Activated B cell treated with CpG ODN at 0.5 μM for 24 hours (primary cell): ENCODE results near the gene RAD18. TPM values are rescaled to one million over a fixed set of nuclear protein-coding genes. Genes with fewer than 3 reads are reported as not detected.

ENCODE experiments used
- ATAC-seq: fragments of 200-7000 bp; cut with Tn5 transposase; one replicate; pipeline ENCODE4 v1.10.0; 2021; ENCODE audit warnings: low read depth, mild to moderate bottlenecking, moderate library complexity
- CTCF ChIA-PET: fragments of 350-600 bp; sonication (Branson Sonifier 250); formaldehyde crosslinking; loops from one replicate; lab custom pipeline; 2021; ENCODE audit warnings: antibody characterized with exemption; lab: Charles Lee
- POLR2A ChIA-PET: fragments of 350-600 bp; sonication (Branson Sonifier 250); formaldehyde crosslinking; loops from one replicate; lab custom pipeline; 2021; ENCODE audit warnings: antibody characterized with exemption; lab: Charles Lee
- DNase-seq: peaks from one replicate; pipeline ENCODE4 v3.0.0; 2022
- H3K27ac Mint-ChIP-seq: one replicate; pipeline ENCODE4 v1.8.0; 2020; ENCODE audit warnings: mixed read lengths
- H3K27me3 Mint-ChIP-seq: one replicate; pipeline ENCODE4 v1.8.0; 2021; ENCODE audit warnings: mixed read lengths
- H3K36me3 Mint-ChIP-seq: one replicate; pipeline ENCODE4 v1.8.0; 2021; ENCODE audit warnings: low read depth, mixed read lengths
- H3K4me1 Mint-ChIP-seq: one replicate; pipeline ENCODE4 v1.8.0; 2021; ENCODE audit warnings: mixed read lengths
- H3K4me3 Mint-ChIP-seq: one replicate; pipeline ENCODE4 v1.8.0; 2020; ENCODE audit warnings: mild to moderate bottlenecking, mixed read lengths
- H3K9me3 Mint-ChIP-seq: one replicate; pipeline ENCODE4 v1.8.0; 2020; ENCODE audit warnings: mixed read lengths
- CTCF ChIP-seq: fragments of 200-600 bp; IDR thresholded peaks from one replicate; pipeline ENCODE4 v1.8.0; 2022; ENCODE audit warnings: antibody characterized with exemption, mild to moderate bottlenecking
- intact Hi-C: fragments of 100-400 bp; cut with micrococcal nuclease; formaldehyde crosslinking; loops from one replicate; pipeline ENCODE4 v1.15.1; 2024
- total RNA-seq: library from RNA; stranded (reverse); gene quantifications from 2 replicates; pipeline ENCODE4 v1.2.3, GENCODE V29; 2022

RAD18 gene
- total RNA-seq, 1 donor from 2014 or later, result 21.6 TPM

- intact Hi-C loops, result no loop called here
- Mint-ChIP-seq H3K27me3 (no peaks in the 10 kb centered on the region), H3K27ac (no peak overlapping the region), H3K4me3 (no peak overlapping the region), H3K9me3 (no peaks in the 10 kb centered on the region), H3K4me1 (no peaks in the 10 kb centered on the region), H3K36me3 (peaks cover 44% of the 10 kb centered on the region)
- TF ChIP-seq CTCF, result no peak
- ATAC-seq, result no peak
- POLR2A ChIA-PET, result no interaction called here
- no peak for DNase-seq
- CTCF ChIA-PET, result no interaction called here
Measured at GRCh38 chr3:8891774-8892173, 71.5 kb downstream of the RAD18 start.

GRCh38 chr3:8891303-8891702, 72.0 kb downstream of the RAD18 start:
- no peaks in the 10 kb centered on the region for H3K27me3 Mint-ChIP-seq
- POLR2A ChIA-PET, result no interaction called here
- DNase-seq, result no peak
- CTCF ChIA-PET, result no interaction called here
- TF ChIP-seq CTCF, result no peak
- H3K27ac Mint-ChIP-seq, result no peak overlapping the region
- H3K4me1 Mint-ChIP-seq, result no peaks in the 10 kb centered on the region
- peaks cover 46% of the 10 kb centered on the region for H3K36me3 Mint-ChIP-seq
- ATAC-seq, result no peak
- H3K4me3 Mint-ChIP-seq, result no peak overlapping the region
- intact Hi-C loops, result no loop called here
- no peaks in the 10 kb centered on the region for H3K9me3 Mint-ChIP-seq

- H3K9me3 Mint-ChIP-seq, result no peaks in the 10 kb centered on the region
- no peaks in the 10 kb centered on the region for H3K27me3 Mint-ChIP-seq
- CTCF ChIA-PET, result interaction anchor here (1.2 kb wide), 1 partner anchor 20 kb away, joined by 3 read pairs; no protein-coding TSS in a partner anchor
- intact Hi-C loops, result no loop called here
- DNase-seq, result no peak
- no peak overlapping the region for H3K27ac Mint-ChIP-seq
- H3K4me3 Mint-ChIP-seq, result no peak overlapping the region
- no peak for TF ChIP-seq CTCF
- peaks cover 53% of the 10 kb centered on the region for H3K36me3 Mint-ChIP-seq
- no peak for ATAC-seq
- no peaks in the 10 kb centered on the region for H3K4me1 Mint-ChIP-seq
- POLR2A ChIA-PET, result no interaction called here
Measured at GRCh38 chr3:8888301-8888915, 74.9 kb downstream of the RAD18 start.

GRCh38 chr3:8887435-8888300, 75.6 kb downstream of the RAD18 start:
- H3K27ac Mint-ChIP-seq, result no peak overlapping the region
- H3K9me3 Mint-ChIP-seq, result no peaks in the 10 kb centered on the region
- TF ChIP-seq CTCF, result no peak
- H3K4me1 Mint-ChIP-seq, result no peaks in the 10 kb centered on the region
- H3K27me3 Mint-ChIP-seq, result no peaks in the 10 kb centered on the region
- DNase-seq, result no peak
- POLR2A ChIA-PET, result no interaction called here
- ATAC-seq, result no peak
- H3K4me3 Mint-ChIP-seq, result no peak overlapping the region
- H3K36me3 Mint-ChIP-seq, result peaks cover 53% of the 10 kb centered on the region
- CTCF ChIA-PET, result no interaction called here
- intact Hi-C loops, result no loop called here

- no peaks in the 10 kb centered on the region for H3K9me3 Mint-ChIP-seq
- ATAC-seq (no peak), DNase-seq (no peak)
- TF ChIP-seq CTCF, result no peak
- H3K4me3 Mint-ChIP-seq, result no peak overlapping the region
- CTCF ChIA-PET, result no interaction called here
- H3K27me3 Mint-ChIP-seq, result no peaks in the 10 kb centered on the region
- peaks cover 54% of the 10 kb centered on the region for H3K36me3 Mint-ChIP-seq
- intact Hi-C loops, result no loop called here
- POLR2A ChIA-PET, result no interaction called here
- no peak overlapping the region for H3K27ac Mint-ChIP-seq
- H3K4me1 Mint-ChIP-seq, result no peaks in the 10 kb centered on the region
Measured at GRCh38 chr3:8886546-8886945, 76.7 kb downstream of the RAD18 start.
